ENCODE measurements around the gene BARX1. TPM values are rescaled to one million over a fixed set of nuclear protein-coding genes. Genes with fewer than 3 reads are reported as not detected.

The BARX1 gene
- polyA plus RNA-seq, 1 donor from 2014 or later, result 0.33 TPM

DNA sequence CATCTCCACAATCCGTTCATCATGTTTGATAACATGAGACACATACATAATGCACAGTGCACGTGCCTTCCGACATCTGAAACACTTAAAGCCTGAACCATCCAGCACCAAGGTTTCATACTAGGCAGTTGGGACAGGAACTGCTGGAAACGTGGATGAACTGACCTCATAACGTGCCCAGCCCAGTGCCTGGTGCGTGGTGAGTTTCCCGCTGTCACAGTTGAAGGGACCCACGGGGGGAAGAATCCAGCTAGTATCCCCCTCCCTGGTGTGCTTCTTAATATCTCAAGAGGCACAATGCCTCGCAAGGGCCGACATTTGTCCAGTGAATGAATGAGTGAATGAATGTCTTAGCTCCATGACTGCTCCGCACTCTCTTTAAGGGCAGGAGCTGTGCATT is 23.2 kb downstream of the BARX1 start:
- H3K36me3 Mint-ChIP-seq, result no peaks in the 10 kb centered on the region

DNA sequence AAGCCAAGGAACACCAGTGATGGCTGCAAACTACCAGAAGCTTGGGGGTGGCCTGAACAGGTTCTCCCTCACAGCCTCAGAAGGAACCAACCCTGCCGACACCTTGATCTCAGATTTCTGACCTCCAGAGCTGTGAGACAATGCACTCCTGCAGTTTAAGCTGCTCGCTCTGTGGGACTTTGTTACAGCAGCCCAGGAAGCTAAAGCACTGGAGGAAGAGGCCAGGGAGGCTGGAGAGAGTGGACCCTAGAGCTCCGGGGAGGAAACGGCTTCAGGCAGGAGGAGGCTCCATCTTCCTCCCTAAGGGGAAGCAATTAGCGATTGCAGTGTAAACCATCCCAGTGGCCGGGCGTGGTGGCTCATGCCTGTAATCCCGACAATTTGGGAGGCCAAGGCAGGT is 25.1 kb downstream of the BARX1 start:
- Mint-ChIP-seq H3K27ac (no peak overlapping the region), H3K27me3 (peaks cover 14% of the 10 kb centered on the region), H3K4me3 (no peak overlapping the region), H3K4me1 (no peaks in the 10 kb centered on the region), H3K36me3 (peaks cover 3% of the 10 kb centered on the region), H3K9me3 (peaks cover 0 to 3% (median 2%) of the 10 kb centered on the region in 3 donors)

More for the DNA sequence above, 23.2 kb downstream of the BARX1 start:
- Mint-ChIP-seq H3K27ac (no peak overlapping the region), H3K27me3 (peaks cover 19% of the 10 kb centered on the region), H3K4me3 (peak overlapping the region in 1 of 4 donors; percentile 51), H3K4me1 (no peaks in the 10 kb centered on the region), H3K9me3 (peaks cover 0 to 2% (median under 1%) of the 10 kb centered on the region in 3 donors)

DNA sequence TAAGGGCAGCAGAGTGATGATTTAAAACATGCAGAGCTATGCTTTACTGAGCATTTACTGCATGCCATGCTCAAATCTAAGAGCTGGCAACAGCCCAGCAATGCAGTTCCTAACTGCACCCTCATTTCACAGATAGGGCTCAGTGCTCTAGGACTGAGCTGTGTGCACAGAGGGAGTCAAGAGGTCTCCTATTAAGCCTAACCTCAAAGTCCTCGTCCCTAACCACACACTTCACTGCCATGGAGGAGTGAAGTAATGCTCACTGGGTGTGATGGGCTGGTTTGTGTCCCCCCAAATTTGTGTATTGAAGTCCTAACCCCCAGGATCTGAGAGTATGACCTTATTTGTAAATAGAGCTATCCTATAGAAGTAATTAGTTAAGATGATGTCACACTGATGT is 25.9 kb downstream of the BARX1 start:
- Mint-ChIP-seq H3K4me1 (no peaks in the 10 kb centered on the region), H3K4me3 (no peak overlapping the region)

GRCh38 chr9:93922535-93922934 is 32.6 kb downstream of the BARX1 start:
- Mint-ChIP-seq H3K27me3 (peaks cover 13% of the 10 kb centered on the region), H3K36me3 (peaks cover 3% of the 10 kb centered on the region), H3K9me3 (peaks cover 0 to 2% (median 1%) of the 10 kb centered on the region in 3 donors), H3K4me1 (no peaks in the 10 kb centered on the region), H3K4me3 (no peak overlapping the region), H3K27ac (no peak overlapping the region)

More for the DNA sequence above, 25.9 kb downstream of the BARX1 start:
- Mint-ChIP-seq H3K27me3 (peaks cover 13% of the 10 kb centered on the region), H3K27ac (no peak overlapping the region), H3K36me3 (peaks cover 3% of the 10 kb centered on the region), H3K9me3 (peaks cover 0 to 3% (median 2%) of the 10 kb centered on the region in 3 donors)

DNA sequence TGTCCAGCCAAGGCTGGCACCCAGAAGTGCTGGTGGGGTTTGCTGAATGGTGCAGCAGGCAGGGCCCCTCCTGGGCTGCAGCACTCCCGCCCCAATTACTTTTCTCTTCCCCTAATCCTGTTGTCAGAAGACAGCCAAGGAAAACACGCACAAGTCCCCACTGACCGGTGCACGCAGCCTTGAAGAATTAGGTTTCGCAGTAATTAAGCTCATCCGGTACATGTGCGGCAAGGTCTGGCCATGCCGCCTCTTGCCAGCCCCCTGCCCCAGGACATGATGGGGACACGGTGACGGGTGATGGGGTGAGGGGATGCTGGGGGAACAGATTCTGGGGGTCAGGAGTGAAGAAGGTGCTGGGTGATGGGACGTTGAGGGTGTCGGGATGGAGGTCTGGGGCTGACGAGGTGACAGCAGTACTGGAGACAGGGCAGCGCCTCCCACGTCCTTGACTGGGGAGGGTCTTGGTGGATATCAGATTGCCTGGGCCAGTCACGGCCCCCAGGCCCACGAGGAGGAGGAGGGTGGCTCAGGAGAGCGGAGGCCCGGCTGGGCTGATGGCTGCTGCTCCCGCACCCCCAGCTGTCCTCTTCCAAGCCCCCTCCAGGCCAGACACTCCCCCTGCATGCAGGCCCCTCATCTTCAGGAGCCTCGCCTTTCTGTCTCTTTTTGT is 34.9 kb downstream of the BARX1 start:
- peaks cover 12% of the 10 kb centered on the region for H3K27me3 Mint-ChIP-seq
- H3K4me3 Mint-ChIP-seq, result no peak overlapping the region
- H3K27ac Mint-ChIP-seq, result no peak overlapping the region
- H3K36me3 Mint-ChIP-seq, result no peaks in the 10 kb centered on the region
- peaks cover 0 to 2% (median 0%) of the 10 kb centered on the region in 3 donors for H3K4me1 Mint-ChIP-seq
- peaks cover 0 to 3% (median 0%) of the 10 kb centered on the region in 3 donors for H3K9me3 Mint-ChIP-seq

GRCh38 chr9:93918061-93918460 is 37.1 kb downstream of the BARX1 start:
- H3K27me3 Mint-ChIP-seq, result peaks cover 9% of the 10 kb centered on the region
- no peaks in the 10 kb centered on the region for H3K36me3 Mint-ChIP-seq
- peaks cover 0 to 2% (median 0%) of the 10 kb centered on the region in 3 donors for H3K4me1 Mint-ChIP-seq
- H3K4me3 Mint-ChIP-seq, result no peak overlapping the region
- H3K9me3 Mint-ChIP-seq, result peaks cover 0 to 3% (median 0%) of the 10 kb centered on the region in 3 donors
- H3K27ac Mint-ChIP-seq, result no peak overlapping the region

GRCh38 chr9:93917121-93917853 is 37.9 kb downstream of the BARX1 start:
- no peak overlapping the region for H3K27ac Mint-ChIP-seq
- H3K27me3 Mint-ChIP-seq, result peaks cover 8% of the 10 kb centered on the region

GRCh38 chr9:93916358-93916757 is 38.8 kb downstream of the BARX1 start:
- H3K4me1 Mint-ChIP-seq, result peaks cover 0 to 10% (median 2%) of the 10 kb centered on the region in 3 donors
- H3K27me3 Mint-ChIP-seq, result peaks cover 6% of the 10 kb centered on the region
- no peak overlapping the region for H3K4me3 Mint-ChIP-seq
- H3K36me3 Mint-ChIP-seq, result no peaks in the 10 kb centered on the region
- H3K27ac Mint-ChIP-seq, result no peak overlapping the region
- H3K9me3 Mint-ChIP-seq, result peaks cover 0 to 3% (median 0%) of the 10 kb centered on the region in 3 donors

More at GRCh38 chr9:93917121-93917853, 37.9 kb downstream of the BARX1 start:
- Mint-ChIP-seq H3K9me3 (peaks cover 0 to 3% (median 0%) of the 10 kb centered on the region in 3 donors), H3K36me3 (no peaks in the 10 kb centered on the region), H3K4me1 (peaks cover 0 to 9% (median 2%) of the 10 kb centered on the region in 3 donors), H3K4me3 (no peak overlapping the region)

- Mint-ChIP-seq H3K36me3 (no peaks in the 10 kb centered on the region), H3K9me3 (no peaks in the 10 kb centered on the region), H3K27ac (no peak overlapping the region)
These were observed 43.2 kb downstream of the BARX1 start for GRCh38 chr9:93911801-93912554.

DNA sequence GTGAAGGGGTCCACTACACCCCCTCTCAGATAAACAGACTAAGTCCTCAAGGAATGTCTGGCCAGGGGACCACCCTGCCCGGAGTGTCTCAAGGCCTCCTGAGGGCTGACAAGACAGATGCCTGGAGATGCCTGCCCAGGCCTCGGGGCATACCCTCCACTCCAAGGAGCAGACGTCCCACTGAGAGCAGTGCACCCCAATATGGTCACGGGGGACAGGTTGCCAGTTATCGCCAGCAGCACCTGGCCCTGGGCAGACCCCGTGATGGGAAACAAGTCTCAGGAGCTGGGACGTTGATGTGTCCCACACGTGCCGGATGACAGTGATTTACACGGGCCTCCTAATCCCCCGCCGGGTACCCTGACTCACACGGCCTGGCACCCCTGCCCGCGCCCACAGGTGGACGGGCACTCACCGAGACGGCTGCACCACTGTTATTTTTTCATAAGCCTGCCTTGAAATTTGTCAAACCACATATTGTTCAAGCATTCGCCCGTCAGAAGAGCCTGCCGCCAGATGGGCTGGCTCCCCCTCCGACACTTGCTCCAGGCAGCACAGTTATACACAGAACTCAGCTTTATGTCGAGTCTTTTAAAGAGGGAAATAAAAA is 43.9 kb downstream of the BARX1 start:
- Mint-ChIP-seq H3K4me3 (peak overlapping the region in 1 of 4 donors; percentile 77), H3K36me3 (no peaks in the 10 kb centered on the region), H3K9me3 (no peaks in the 10 kb centered on the region), H3K27me3 (peaks cover 13% of the 10 kb centered on the region), H3K4me1 (peaks cover 7 to 19% (median 7%) of the 10 kb centered on the region in 3 donors), H3K27ac (no peak overlapping the region)

More at GRCh38 chr9:93911801-93912554, 43.2 kb downstream of the BARX1 start:
- H3K27me3 Mint-ChIP-seq, result peaks cover 9% of the 10 kb centered on the region
- H3K4me1 Mint-ChIP-seq, result peaks cover 7 to 19% (median 7%) of the 10 kb centered on the region in 3 donors
- peak overlapping the region in 1 of 4 donors; percentile 58 for H3K4me3 Mint-ChIP-seq

DNA sequence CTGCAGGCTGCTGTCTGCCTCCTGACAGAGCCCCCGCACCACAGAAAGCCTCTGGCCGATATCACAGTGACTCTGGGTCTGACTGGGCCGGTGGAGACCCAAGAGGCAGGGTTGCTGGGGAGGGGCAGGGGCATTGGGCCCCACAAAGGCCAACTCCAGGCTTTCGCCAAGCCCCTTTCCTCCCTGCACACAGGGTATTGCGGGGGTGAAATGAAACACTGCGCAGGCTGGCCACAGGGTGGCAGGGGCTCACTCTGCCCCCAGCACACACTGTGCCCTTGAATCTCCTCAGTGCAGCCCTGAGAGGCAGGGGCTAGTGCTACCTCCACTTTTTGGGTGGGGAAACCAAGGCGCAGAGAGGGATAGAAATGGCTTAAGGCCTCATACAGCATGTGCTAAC is 44.6 kb downstream of the BARX1 start:
- no peaks in the 10 kb centered on the region for H3K36me3 Mint-ChIP-seq
- no peak overlapping the region for H3K27ac Mint-ChIP-seq
- peaks cover 14% of the 10 kb centered on the region for H3K27me3 Mint-ChIP-seq
- H3K4me3 Mint-ChIP-seq, result no peak overlapping the region
- peaks cover 7 to 16% (median 7%) of the 10 kb centered on the region in 3 donors for H3K4me1 Mint-ChIP-seq
- H3K9me3 Mint-ChIP-seq, result no peaks in the 10 kb centered on the region

- Mint-ChIP-seq H3K27me3 (peaks cover 14% of the 10 kb centered on the region), H3K4me3 (peak overlapping the region in 1 of 4 donors; percentile 52), H3K36me3 (no peaks in the 10 kb centered on the region), H3K27ac (no peak overlapping the region), H3K4me1 (peaks cover 7 to 18% (median 7%) of the 10 kb centered on the region in 3 donors), H3K9me3 (no peaks in the 10 kb centered on the region)
These were observed 45.0 kb downstream of the BARX1 start for GRCh38 chr9:93910196-93910595.

DNA sequence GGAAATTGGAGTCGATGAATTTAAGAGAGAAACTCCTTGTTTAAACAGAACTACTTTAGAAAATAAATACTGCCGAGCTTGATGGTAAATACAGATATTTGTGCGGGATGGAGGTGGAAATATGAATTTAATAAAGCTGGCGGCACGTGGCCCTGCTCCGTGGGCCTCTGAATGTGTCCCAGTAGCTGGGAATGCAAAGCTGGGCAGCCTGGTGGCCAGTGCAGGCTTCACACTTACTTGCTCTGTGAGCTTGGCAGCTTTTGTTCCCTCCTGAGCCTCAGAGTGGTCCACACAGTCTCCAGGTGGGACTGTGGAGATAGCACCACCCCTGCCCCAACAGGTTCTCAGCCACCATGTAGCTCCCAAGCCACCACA is 45.9 kb downstream of the BARX1 start:
- Mint-ChIP-seq H3K4me1 (peaks cover 7 to 18% (median 7%) of the 10 kb centered on the region in 3 donors), H3K27ac (peak overlapping the region in 1 of 3 donors; percentile 80), H3K36me3 (no peaks in the 10 kb centered on the region), H3K9me3 (no peaks in the 10 kb centered on the region), H3K4me3 (peak overlapping the region in 1 of 4 donors; percentile 87), H3K27me3 (peaks cover 14% of the 10 kb centered on the region)

DNA sequence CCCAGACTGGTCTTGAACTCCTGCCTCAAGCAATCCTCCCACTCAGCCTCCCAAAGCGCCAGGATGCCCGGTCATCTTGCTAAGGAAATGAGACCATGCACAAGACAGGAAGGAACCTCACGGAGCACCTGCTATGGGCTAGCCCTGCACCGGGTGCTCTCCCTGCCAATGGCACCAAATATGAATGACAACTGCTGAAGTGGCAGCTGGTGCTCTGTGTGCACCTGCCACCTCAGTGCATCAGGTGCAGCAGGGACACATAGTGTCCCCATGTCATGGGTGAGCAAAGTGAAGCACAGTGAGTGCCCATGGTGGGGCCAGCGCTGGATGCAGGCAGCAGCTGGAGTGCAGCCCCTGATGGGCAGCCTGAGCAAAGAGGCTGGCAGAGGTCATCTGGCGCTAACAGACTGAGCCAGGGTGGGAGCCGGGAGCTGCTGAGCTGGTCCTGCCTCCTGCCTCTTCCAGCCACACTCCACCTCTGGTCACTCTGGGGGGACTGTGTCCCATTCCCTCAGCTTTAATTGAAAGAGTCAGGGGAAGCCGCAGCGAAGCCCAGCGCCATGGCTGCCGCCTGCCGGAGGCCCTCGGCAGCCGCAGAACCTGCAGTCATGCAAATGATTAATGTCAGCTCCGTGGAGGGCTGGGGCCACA is 46.4 kb downstream of the BARX1 start:
- H3K27ac Mint-ChIP-seq, result peak overlapping the region in 1 of 3 donors; percentile 80

More for the DNA sequence above, 46.4 kb downstream of the BARX1 start:
- Mint-ChIP-seq H3K9me3 (no peaks in the 10 kb centered on the region), H3K27me3 (peaks cover 16% of the 10 kb centered on the region), H3K4me1 (peaks cover 7 to 18% (median 7%) of the 10 kb centered on the region in 3 donors), H3K36me3 (no peaks in the 10 kb centered on the region), H3K4me3 (peak overlapping the region in 1 of 4 donors; percentile 87)
